Neural cell (in vitro differentiated cells): ENCODE measurements around the gene FAM20B. TPM values are rescaled to one million over a fixed set of nuclear protein-coding genes. Genes with fewer than 3 reads are reported as not detected.

Source experiments
- H2AFZ ChIP-seq: fragments of 200-600, 300-800 bp; sonication (generic), shearing (Covaris generic); 2 replicates; pipeline ENCODE4 v1.6.0; 2014; ENCODE audit warnings: low read depth, mild to moderate bottlenecking, antibody characterized with exemption, low read length, moderate library complexity
- H3F3A ChIP-seq: fragments of 200-600 bp; shearing (Covaris generic); 2 replicates; pipeline ENCODE4 v1.6.1; 2016; ENCODE audit warnings: mild to moderate bottlenecking, moderate library complexity, mixed read lengths, antibody characterized with exemption, low read length; ENCODE audit not compliant: insufficient read depth, poor library complexity, severe bottlenecking
- H3K27ac ChIP-seq: fragments of 200-600, 300-800 bp; sonication (generic), shearing (Covaris generic); 2 replicates; pipeline ENCODE4 v1.5.1; 2014; ENCODE audit warnings: mild to moderate bottlenecking, low read length, moderate library complexity
- H3K27me3 ChIP-seq: fragments of 300-800, 200-600 bp; sonication (generic), shearing (Covaris generic); 2 replicates; pipeline ENCODE4 v1.6.0; 2014; ENCODE audit warnings: mild to moderate bottlenecking, low read depth, low read length, moderate library complexity; ENCODE audit not compliant: insufficient read depth
- H3K36me3 ChIP-seq: fragments of 300-800, 200-600 bp; sonication (generic), shearing (Covaris generic); 2 replicates; pipeline ENCODE4 v1.5.1; 2014; ENCODE audit warnings: mild to moderate bottlenecking, antibody characterized with exemption, low read length, moderate library complexity; ENCODE audit not compliant: insufficient read depth
- H3K4me2 ChIP-seq: fragments of 300-800, 200-600 bp; sonication (generic), shearing (Covaris generic); 2 replicates; pipeline ENCODE4 v1.6.0; 2014; ENCODE audit warnings: mild to moderate bottlenecking, low read length
- H3K4me3 ChIP-seq: fragments of 300-800, 200-600 bp; sonication (generic), shearing (Covaris generic); 2 replicates; pipeline ENCODE4 v1.5.1; 2014; ENCODE audit warnings: mild to moderate bottlenecking, low read length, moderate library complexity
- H3K79me2 ChIP-seq: fragments of 200-600 bp; shearing (Covaris generic); replicated peaks from 2 replicates; pipeline ENCODE4 v1.6.0; 2014; ENCODE audit warnings: mild to moderate bottlenecking, low read length, moderate library complexity; ENCODE audit not compliant: insufficient read depth
- H3K9ac ChIP-seq: fragments of 300-800, 200-600 bp; sonication (generic), shearing (Covaris generic); 2 replicates; pipeline ENCODE4 v1.6.1; 2016; ENCODE audit warnings: mild to moderate bottlenecking, low read length, mixed read lengths
- H3K9me2 ChIP-seq: fragments of 200-600 bp; shearing (Covaris generic); 2 replicates; pipeline ENCODE4 v1.6.1; 2016; ENCODE audit warnings: mild to moderate bottlenecking, low read length, mixed read lengths; ENCODE audit not compliant: insufficient read depth
- H3K9me3 ChIP-seq: fragments of 200-600, 300-800 bp; sonication (generic), shearing (Covaris generic); 2 replicates; pipeline ENCODE4 v1.6.1; 2016; ENCODE audit warnings: mild to moderate bottlenecking, mixed run types, low read length, moderate library complexity, mixed read lengths
- H4K20me1 ChIP-seq: fragments of 200-600 bp; shearing (Covaris generic); 2 replicates; pipeline ENCODE4 v1.6.1; 2016; ENCODE audit warnings: mild to moderate bottlenecking, mixed run types; ENCODE audit not compliant: insufficient read depth
- EP300 ChIP-seq: fragments of 450-650 bp; conservative IDR thresholded peaks from 2 replicates; pipeline ENCODE4 v1.6.1; 2014; ENCODE audit warnings: antibody characterized with exemption, mild to moderate bottlenecking, moderate library complexity; ENCODE audit not compliant: poor library complexity, severe bottlenecking
- EZH2 ChIP-seq: fragments of 200-600, 300-800 bp; shearing (Covaris generic), sonication (generic); IDR thresholded peaks from 2 replicates; pipeline ENCODE4 v1.6.1; 2014; ENCODE audit warnings: antibody characterized with exemption, low read length, borderline replicate concordance, mild to moderate bottlenecking; ENCODE audit not compliant: insufficient read depth, poor library complexity, severe bottlenecking
- MXI1 ChIP-seq: fragments of 450-650 bp; conservative IDR thresholded peaks from 2 replicates; pipeline ENCODE4 v1.6.1; 2014; ENCODE audit warnings: antibody characterized with exemption, mild to moderate bottlenecking; ENCODE audit not compliant: poor library complexity, severe bottlenecking
- POLR2AphosphoS5 ChIP-seq: IDR thresholded peaks from 2 replicates; pipeline ENCODE4 v1.6.1; 2012
- RAD21 ChIP-seq: fragments of 450-650 bp; conservative IDR thresholded peaks from 2 replicates; pipeline ENCODE4 v1.6.1; 2014; ENCODE audit warnings: antibody characterized with exemption, mild to moderate bottlenecking, moderate library complexity
- SMC3 ChIP-seq: fragments of 450-650 bp; conservative IDR thresholded peaks from 2 replicates; pipeline ENCODE4 v1.6.1; 2014; ENCODE audit warnings: antibody characterized with exemption, mild to moderate bottlenecking, moderate library complexity; ENCODE audit not compliant: poor library complexity
- TAF1 ChIP-seq: IDR thresholded peaks from 2 replicates; pipeline ENCODE4 v1.6.1; 2012; ENCODE audit warnings: low read depth
- polyA plus RNA-seq: library from polyadenylated mRNA; depleted of rRNA; stranded (reverse); fragments of >200 nt; gene quantifications from 2 replicates; pipeline ENCODE4 v1.2.3, GENCODE V29; 2014
- TF ChIP-seq, protein P1 (sequence below): fragments of 450-650 bp; IDR thresholded peaks from 2 replicates; pipeline ENCODE4 v1.5.1; 2014; ENCODE audit warnings: antibody characterized with exemption, mild to moderate bottlenecking, moderate library complexity; ENCODE audit not compliant: poor library complexity, severe bottlenecking
- TF ChIP-seq, protein P2 (sequence below): IDR thresholded peaks from 2 replicates; pipeline ENCODE4 v1.6.1; 2012; ENCODE audit warnings: borderline replicate concordance

Gene FAM20B
- polyA plus RNA-seq, 1 donor from 2014 or later, result 25.1 TPM

DNA sequence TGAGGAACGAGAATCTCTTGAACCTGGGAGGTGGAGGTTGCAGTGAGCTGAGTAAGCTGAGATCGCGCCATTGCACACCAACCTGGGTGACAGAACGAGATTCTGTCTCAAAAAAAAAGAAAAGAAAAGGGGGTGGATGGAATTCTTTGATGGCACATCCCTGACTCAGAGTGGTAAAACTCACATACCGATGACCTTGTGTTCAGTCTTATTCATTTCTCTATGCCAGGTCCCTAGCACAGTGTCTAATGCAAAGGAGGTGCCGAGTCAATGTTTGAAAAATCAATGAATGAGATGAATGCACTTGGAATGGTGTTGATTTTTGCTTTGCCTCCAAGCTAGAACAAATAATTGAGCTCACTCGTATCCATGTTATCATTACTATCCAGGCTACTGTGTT, 18.5 kb upstream of the FAM20B start:
- Histone ChIP-seq H3K9ac (no peak overlapping the region), H3F3A (no peaks in the 10 kb centered on the region), H4K20me1 (no peaks in the 10 kb centered on the region), H3K4me2 (no peak overlapping the region), H2AFZ (no peak overlapping the region), H3K9me2 (no peaks in the 10 kb centered on the region), H3K27ac (no peak overlapping the region), H3K27me3 (no peaks in the 10 kb centered on the region), H3K79me2 (no peaks in the 10 kb centered on the region), H3K36me3 (no peaks in the 10 kb centered on the region), H3K4me3 (no peak overlapping the region), H3K9me3 (no peaks in the 10 kb centered on the region)
- TF ChIP-seq MXI1 (no peak), EZH2 (no peak)
- TF ChIP-seq, protein P1, sequence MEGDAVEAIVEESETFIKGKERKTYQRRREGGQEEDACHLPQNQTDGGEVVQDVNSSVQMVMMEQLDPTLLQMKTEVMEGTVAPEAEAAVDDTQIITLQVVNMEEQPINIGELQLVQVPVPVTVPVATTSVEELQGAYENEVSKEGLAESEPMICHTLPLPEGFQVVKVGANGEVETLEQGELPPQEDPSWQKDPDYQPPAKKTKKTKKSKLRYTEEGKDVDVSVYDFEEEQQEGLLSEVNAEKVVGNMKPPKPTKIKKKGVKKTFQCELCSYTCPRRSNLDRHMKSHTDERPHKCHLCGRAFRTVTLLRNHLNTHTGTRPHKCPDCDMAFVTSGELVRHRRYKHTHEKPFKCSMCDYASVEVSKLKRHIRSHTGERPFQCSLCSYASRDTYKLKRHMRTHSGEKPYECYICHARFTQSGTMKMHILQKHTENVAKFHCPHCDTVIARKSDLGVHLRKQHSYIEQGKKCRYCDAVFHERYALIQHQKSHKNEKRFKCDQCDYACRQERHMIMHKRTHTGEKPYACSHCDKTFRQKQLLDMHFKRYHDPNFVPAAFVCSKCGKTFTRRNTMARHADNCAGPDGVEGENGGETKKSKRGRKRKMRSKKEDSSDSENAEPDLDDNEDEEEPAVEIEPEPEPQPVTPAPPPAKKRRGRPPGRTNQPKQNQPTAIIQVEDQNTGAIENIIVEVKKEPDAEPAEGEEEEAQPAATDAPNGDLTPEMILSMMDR, result no peak

DNA sequence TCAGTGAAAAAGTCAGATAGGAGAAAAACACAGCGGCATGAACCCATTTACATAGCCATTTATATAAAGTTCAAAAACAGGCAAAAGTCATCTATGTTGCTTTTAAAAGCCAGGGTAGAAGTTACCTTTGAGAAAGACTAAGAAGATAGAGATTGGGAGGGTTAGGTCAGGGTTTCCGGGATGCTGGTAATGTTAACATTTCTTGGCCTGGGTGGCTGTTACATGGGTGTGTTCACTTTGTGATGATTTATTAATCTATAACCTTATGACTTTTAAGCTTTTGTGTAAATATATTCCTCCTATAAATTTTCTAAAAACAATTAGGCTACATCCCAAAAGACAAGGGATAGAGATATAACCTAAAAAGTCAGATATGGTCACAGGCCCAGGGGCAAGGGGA, 15.0 kb upstream of the FAM20B start:
- no peak overlapping the region for H3K4me2 ChIP-seq
- no peaks in the 10 kb centered on the region for H3F3A ChIP-seq
- no peaks in the 10 kb centered on the region for H3K36me3 ChIP-seq
- no peaks in the 10 kb centered on the region for H3K9me3 ChIP-seq
- no peak overlapping the region for H3K4me3 ChIP-seq
- no peak overlapping the region for H2AFZ ChIP-seq
- H4K20me1 ChIP-seq, result no peaks in the 10 kb centered on the region
- H3K9me2 ChIP-seq, result no peaks in the 10 kb centered on the region
- H3K27ac ChIP-seq, result no peak overlapping the region
- no peak for TF ChIP-seq SMC3
- TF ChIP-seq EZH2, result no peak
- no peak for TF ChIP-seq POLR2AphosphoS5
- TF ChIP-seq, protein P1, result no peak
- TF ChIP-seq, protein P2, sequence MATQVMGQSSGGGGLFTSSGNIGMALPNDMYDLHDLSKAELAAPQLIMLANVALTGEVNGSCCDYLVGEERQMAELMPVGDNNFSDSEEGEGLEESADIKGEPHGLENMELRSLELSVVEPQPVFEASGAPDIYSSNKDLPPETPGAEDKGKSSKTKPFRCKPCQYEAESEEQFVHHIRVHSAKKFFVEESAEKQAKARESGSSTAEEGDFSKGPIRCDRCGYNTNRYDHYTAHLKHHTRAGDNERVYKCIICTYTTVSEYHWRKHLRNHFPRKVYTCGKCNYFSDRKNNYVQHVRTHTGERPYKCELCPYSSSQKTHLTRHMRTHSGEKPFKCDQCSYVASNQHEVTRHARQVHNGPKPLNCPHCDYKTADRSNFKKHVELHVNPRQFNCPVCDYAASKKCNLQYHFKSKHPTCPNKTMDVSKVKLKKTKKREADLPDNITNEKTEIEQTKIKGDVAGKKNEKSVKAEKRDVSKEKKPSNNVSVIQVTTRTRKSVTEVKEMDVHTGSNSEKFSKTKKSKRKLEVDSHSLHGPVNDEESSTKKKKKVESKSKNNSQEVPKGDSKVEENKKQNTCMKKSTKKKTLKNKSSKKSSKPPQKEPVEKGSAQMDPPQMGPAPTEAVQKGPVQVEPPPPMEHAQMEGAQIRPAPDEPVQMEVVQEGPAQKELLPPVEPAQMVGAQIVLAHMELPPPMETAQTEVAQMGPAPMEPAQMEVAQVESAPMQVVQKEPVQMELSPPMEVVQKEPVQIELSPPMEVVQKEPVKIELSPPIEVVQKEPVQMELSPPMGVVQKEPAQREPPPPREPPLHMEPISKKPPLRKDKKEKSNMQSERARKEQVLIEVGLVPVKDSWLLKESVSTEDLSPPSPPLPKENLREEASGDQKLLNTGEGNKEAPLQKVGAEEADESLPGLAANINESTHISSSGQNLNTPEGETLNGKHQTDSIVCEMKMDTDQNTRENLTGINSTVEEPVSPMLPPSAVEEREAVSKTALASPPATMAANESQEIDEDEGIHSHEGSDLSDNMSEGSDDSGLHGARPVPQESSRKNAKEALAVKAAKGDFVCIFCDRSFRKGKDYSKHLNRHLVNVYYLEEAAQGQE, result no peak
- H3K9ac ChIP-seq, result no peak overlapping the region
- no peaks in the 10 kb centered on the region for H3K27me3 ChIP-seq
- no peaks in the 10 kb centered on the region for H3K79me2 ChIP-seq

DNA sequence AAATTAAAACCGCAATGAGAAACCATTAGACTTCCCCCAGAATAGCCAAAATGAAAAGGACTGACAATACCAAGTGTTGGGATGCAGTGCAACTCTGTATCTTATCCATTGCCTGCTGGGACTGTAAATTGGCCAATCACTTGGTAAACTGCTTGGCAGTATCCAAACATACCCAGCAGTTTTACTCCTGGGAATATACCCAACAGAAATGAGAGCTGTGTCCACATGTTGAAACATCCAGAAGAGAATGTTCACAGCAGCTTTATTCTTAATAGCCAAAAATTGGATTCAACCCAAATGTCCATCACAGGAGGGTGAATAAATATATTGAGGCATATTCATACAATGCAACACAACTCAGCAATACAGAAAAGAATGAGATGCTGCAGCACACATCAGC, 13.7 kb upstream of the FAM20B start:
- Histone ChIP-seq H3K9ac (no peak overlapping the region), H3K4me3 (no peak overlapping the region), H3K9me2 (no peaks in the 10 kb centered on the region)
- TF ChIP-seq EP300 (no peak), POLR2AphosphoS5 (no peak), MXI1 (no peak), RAD21 (no peak), EZH2 (no peak), TAF1 (no peak)
- TF ChIP-seq, protein P2, result no peak

More for the DNA sequence above, 13.7 kb upstream of the FAM20B start:
- Histone ChIP-seq H3F3A (no peaks in the 10 kb centered on the region), H2AFZ (no peak overlapping the region), H3K79me2 (no peaks in the 10 kb centered on the region), H3K36me3 (no peaks in the 10 kb centered on the region), H3K9me3 (no peaks in the 10 kb centered on the region), H3K27me3 (no peaks in the 10 kb centered on the region), H3K27ac (no peak overlapping the region), H4K20me1 (no peaks in the 10 kb centered on the region), H3K4me2 (no peak overlapping the region)
